Measurements from ENCODE around the gene NF2. TPM values are rescaled to one million over a fixed set of nuclear protein-coding genes. Genes with fewer than 3 reads are reported as not detected.

Gene NF2
- total and polyA plus RNA-seq, 2 experiments from 2014 or later: 14.4 to 54.5 TPM

DNA sequence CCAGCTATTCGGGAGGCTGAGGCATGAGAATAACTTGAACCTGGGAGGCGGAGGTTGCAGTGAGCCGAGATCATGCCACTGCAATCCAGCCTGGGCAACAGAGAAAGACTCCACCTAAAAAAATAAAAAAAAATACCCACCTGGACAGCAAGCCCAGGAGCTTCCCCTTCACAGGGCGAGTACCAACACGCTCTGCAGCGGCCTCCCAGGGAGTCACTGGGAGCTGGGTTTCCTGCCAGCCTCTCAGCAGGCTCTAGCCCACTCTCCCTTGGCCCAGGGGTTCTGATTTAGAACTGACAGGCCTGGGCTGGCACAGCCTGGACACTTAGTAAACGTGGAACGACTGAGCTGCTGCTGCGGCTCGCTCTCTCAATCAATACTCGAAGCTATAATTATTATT, 114.4 kb downstream of the NF2 start:
- no peak overlapping the region for H3K27ac Mint-ChIP-seq
- no peak for DNase-seq (ENCODE audit: low spot score)
- Histone ChIP-seq H3K4me2 (no peak overlapping the region), H3F3A (replicated peaks; ENCODE audit: low read depth) (0 out of 2 replicates have a peak, but pooled peaks cover 3% of the 10 kb centered on the region), H3K79me2 (replicated peaks; ENCODE audit: insufficient read depth) (no peaks in the 10 kb centered on the region), H3K27ac (ENCODE audit: low read depth) (no peak overlapping the region), H4K20me1 (replicated peaks; ENCODE audit: insufficient read depth) (no peaks in the 10 kb centered on the region), H3K27me3 (ENCODE audit: insufficient read depth) (peaks cover 54% of the 10 kb centered on the region), H3K9me2 (ENCODE audit: insufficient read depth) (no peaks in the 10 kb centered on the region), H3K4me1 (ENCODE audit: insufficient read depth) (no peaks in the 10 kb centered on the region; the same call in 1 of the 2 replicates), H3K4me3 (no peak overlapping the region), H3K36me3 (ENCODE audit: insufficient read depth) (no peaks in the 10 kb centered on the region), H2AFZ (no peak overlapping the region)
- H3K9me3 Mint-ChIP-seq: no peaks in the 10 kb centered on the region
- H3K4me1 Mint-ChIP-seq: peaks cover 13% of the 10 kb centered on the region; the same call in 2 of the 3 replicates
- TF ChIP-seq EZH2phosphoT487 (IDR thresholded peaks at IDR 0.05; ENCODE audit: unreplicated experiment): no peak
- H3K4me3 Mint-ChIP-seq: no peak overlapping the region
- H3K27me3 Mint-ChIP-seq (ENCODE audit: insufficient read depth, low read depth, poor library complexity): peaks cover 43% of the 10 kb centered on the region
- H3K36me3 Mint-ChIP-seq (ENCODE audit: low read depth): no peaks in the 10 kb centered on the region
- no peak for ATAC-seq

DNA sequence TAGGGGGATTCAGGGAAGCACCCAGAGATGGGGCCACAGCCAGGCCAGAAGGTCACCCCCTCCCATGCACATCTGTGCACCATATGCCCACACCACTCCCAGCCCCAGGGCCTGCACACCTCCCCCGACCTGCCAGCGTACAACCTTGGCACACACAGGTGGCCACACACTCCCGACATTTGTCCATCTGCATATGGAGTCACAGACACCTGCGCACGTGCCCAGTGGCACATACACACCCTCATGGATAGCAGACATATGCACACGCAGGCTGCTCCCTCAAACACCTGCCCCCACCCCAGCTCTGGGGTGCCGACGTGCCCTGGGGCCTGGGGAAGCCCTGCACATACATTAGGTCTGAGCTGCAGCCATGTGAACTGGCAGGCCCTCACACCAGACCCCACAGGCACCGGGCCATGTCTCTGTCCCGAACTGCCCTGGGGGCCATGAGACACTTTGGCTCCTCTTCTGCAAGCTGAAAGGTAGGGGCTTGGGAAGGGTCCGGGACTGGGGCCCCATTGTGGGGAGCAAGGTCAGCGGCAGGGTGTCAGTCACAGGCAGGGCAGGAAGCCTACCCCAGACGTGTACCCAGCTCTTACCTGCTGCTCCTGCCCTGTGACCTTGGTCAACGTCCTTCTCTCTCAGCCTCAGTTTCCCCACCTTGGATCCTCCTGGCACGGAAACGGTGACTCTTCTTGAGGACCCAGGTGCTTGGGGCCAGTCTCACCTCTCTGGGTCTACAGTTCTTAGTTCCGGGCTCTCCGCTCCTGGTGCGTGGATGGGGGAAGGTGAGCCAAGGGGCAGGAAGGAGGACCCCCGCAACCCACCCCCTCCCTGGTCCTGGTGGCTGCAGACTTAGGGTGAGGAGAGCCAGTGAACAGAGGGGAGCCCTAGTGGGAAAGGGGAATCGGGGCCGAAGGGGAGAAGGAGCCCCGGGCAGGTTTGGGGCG, 115.8 kb downstream of the NF2 start:
- no peak overlapping the region for H3K27ac Mint-ChIP-seq

DNA sequence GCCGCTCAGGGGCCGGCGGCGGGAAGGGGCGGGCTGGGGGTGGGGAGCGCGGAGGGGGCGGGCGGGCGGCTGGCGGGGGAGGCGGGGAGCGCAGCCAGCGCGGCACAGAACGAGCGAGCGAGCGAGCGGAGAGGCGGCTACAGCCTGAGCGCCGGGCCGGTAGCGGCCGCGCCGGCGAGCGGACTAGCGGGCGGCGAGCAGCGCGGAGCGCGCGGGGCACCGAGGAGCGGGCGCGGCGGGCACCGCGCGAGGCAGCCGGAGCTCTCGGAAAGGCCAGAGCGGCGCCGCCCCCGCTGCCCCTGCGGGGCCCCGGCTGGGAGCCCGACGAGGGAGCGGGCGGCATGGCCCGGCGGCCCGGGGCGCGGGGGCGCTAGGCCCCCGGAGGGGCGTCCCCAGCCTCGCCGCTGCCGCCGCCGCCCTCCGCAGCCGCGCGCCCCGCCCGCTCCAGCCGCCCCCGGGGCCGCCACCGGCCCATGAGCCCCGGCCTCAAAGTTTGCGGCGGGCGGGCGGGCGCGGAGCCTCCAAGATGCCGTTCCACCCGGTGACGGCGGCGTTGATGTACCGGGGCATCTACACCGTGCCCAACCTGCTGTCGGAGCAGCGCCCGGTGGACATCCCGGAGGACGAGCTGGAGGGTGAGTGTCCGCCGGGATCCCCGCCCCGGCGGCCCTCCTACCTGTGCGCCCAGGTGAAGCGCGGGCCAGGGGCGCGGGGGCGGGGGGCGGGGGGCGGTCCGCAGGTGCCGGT, 116.6 kb downstream of the NF2 start, which contains the start of gene CABP7:
Gene CABP7, plus strand, starts transcription at position 105 of the 747 bp plus-strand sequence. Its CDS starts 422 bp downstream, at position 527.
- peaks cover 54% of the 10 kb centered on the region for H3K27me3 ChIP-seq (ENCODE audit: insufficient read depth)
- Mint-ChIP-seq H3K9me3 (no peaks in the 10 kb centered on the region), H3K4me1 (peaks cover 10% of the 10 kb centered on the region; the same call in 2 of the 3 replicates), H3K27me3 (ENCODE audit: insufficient read depth, low read depth, poor library complexity) (peaks cover 46% of the 10 kb centered on the region), H3K36me3 (ENCODE audit: low read depth) (no peaks in the 10 kb centered on the region), H3K4me3 (peak within 1 kb of the TSS; percentile 57; the same call in 2 of the 3 replicates), H3K27ac (no peak within 1 kb of the TSS)
- no peaks in the 10 kb centered on the region for H4K20me1 ChIP-seq (replicated peaks; ENCODE audit: insufficient read depth)
- TF ChIP-seq EZH2 (IDR thresholded peaks at IDR 0.05; ENCODE audit: low read depth, unreplicated experiment) (peak; percentile 51), ZNF331 (CRISPR knock-in tag; IDR thresholded peaks at IDR 0.05; ENCODE audit: low read depth) (no peak), JUNB (IDR thresholded peaks at IDR 0.05; ENCODE audit: unreplicated experiment) (no peak)
- TF ChIP-seq, protein P1, sequence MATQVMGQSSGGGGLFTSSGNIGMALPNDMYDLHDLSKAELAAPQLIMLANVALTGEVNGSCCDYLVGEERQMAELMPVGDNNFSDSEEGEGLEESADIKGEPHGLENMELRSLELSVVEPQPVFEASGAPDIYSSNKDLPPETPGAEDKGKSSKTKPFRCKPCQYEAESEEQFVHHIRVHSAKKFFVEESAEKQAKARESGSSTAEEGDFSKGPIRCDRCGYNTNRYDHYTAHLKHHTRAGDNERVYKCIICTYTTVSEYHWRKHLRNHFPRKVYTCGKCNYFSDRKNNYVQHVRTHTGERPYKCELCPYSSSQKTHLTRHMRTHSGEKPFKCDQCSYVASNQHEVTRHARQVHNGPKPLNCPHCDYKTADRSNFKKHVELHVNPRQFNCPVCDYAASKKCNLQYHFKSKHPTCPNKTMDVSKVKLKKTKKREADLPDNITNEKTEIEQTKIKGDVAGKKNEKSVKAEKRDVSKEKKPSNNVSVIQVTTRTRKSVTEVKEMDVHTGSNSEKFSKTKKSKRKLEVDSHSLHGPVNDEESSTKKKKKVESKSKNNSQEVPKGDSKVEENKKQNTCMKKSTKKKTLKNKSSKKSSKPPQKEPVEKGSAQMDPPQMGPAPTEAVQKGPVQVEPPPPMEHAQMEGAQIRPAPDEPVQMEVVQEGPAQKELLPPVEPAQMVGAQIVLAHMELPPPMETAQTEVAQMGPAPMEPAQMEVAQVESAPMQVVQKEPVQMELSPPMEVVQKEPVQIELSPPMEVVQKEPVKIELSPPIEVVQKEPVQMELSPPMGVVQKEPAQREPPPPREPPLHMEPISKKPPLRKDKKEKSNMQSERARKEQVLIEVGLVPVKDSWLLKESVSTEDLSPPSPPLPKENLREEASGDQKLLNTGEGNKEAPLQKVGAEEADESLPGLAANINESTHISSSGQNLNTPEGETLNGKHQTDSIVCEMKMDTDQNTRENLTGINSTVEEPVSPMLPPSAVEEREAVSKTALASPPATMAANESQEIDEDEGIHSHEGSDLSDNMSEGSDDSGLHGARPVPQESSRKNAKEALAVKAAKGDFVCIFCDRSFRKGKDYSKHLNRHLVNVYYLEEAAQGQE (IDR thresholded peaks at IDR 0.05; ENCODE audit: unreplicated experiment): no peak
- no peak within 1 kb of the TSS for H3K27ac ChIP-seq (ENCODE audit: low read depth)
- DNase-seq (ENCODE audit: low spot score) (peak; percentile 42), ATAC-seq (peak; percentile 8; the same call in 2 of the 3 replicates)
- H3K9me2 ChIP-seq (ENCODE audit: insufficient read depth): no peaks in the 10 kb centered on the region
- H3K36me3 ChIP-seq (ENCODE audit: insufficient read depth): no peaks in the 10 kb centered on the region
- no peaks in the 10 kb centered on the region for H3K79me2 ChIP-seq (replicated peaks; ENCODE audit: insufficient read depth)
- no peaks in the 10 kb centered on the region; the same call in 1 of the 2 replicates for H3K4me1 ChIP-seq (ENCODE audit: insufficient read depth)
- 0 out of 2 replicates have a peak, but pooled peaks cover 3% of the 10 kb centered on the region for H3F3A ChIP-seq (replicated peaks; ENCODE audit: low read depth)
- H3K4me3 ChIP-seq: peak within 1 kb of the TSS; percentile 60
- H3K4me2 ChIP-seq: peak within 1 kb of the TSS; percentile 87
- H2AFZ ChIP-seq: peak within 1 kb of the TSS; percentile 72; the same call in 1 of the 2 replicates

More for the DNA sequence above, 115.8 kb downstream of the NF2 start:
- no peaks in the 10 kb centered on the region for H3K9me3 Mint-ChIP-seq
- no peaks in the 10 kb centered on the region for H3K79me2 ChIP-seq (replicated peaks; ENCODE audit: insufficient read depth)
- peaks cover 48% of the 10 kb centered on the region for H3K27me3 Mint-ChIP-seq (ENCODE audit: insufficient read depth, low read depth, poor library complexity)
- H3K4me2 ChIP-seq: peak overlapping the region; percentile 77
- H3K36me3 ChIP-seq (ENCODE audit: insufficient read depth): no peaks in the 10 kb centered on the region
- 0 out of 2 replicates have a peak, but pooled peaks cover 3% of the 10 kb centered on the region for H3F3A ChIP-seq (replicated peaks; ENCODE audit: low read depth)
- no peaks in the 10 kb centered on the region for H3K36me3 Mint-ChIP-seq (ENCODE audit: low read depth)
- no peaks in the 10 kb centered on the region for H4K20me1 ChIP-seq (replicated peaks; ENCODE audit: insufficient read depth)
- peak overlapping the region; percentile 56 for H3K4me3 ChIP-seq
- no peaks in the 10 kb centered on the region; the same call in 1 of the 2 replicates for H3K4me1 ChIP-seq (ENCODE audit: insufficient read depth)
- peaks cover 54% of the 10 kb centered on the region for H3K27me3 ChIP-seq (ENCODE audit: insufficient read depth)
- H3K4me3 Mint-ChIP-seq: peak overlapping the region; percentile 56; the same call in 2 of the 3 replicates
- no peak overlapping the region for H2AFZ ChIP-seq
- ATAC-seq: no peak
- H3K9me2 ChIP-seq (ENCODE audit: insufficient read depth): no peaks in the 10 kb centered on the region
- DNase-seq (ENCODE audit: low spot score): no peak
- TF ChIP-seq, protein P2, sequence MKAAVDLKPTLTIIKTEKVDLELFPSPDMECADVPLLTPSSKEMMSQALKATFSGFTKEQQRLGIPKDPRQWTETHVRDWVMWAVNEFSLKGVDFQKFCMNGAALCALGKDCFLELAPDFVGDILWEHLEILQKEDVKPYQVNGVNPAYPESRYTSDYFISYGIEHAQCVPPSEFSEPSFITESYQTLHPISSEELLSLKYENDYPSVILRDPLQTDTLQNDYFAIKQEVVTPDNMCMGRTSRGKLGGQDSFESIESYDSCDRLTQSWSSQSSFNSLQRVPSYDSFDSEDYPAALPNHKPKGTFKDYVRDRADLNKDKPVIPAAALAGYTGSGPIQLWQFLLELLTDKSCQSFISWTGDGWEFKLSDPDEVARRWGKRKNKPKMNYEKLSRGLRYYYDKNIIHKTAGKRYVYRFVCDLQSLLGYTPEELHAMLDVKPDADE (IDR thresholded peaks at IDR 0.05): no peak
- no peak for TF ChIP-seq NANOG (IDR thresholded peaks at IDR 0.05; ENCODE audit: borderline replicate concordance)
- peak; percentile 74 for TF ChIP-seq EZH2 (IDR thresholded peaks at IDR 0.05; ENCODE audit: low read depth, unreplicated experiment)
- TF ChIP-seq JUNB (IDR thresholded peaks at IDR 0.05; ENCODE audit: unreplicated experiment): no peak
- TF ChIP-seq POLR2AphosphoS5 (IDR thresholded peaks at IDR 0.05; ENCODE audit: low read depth): no peak
- no peak for TF ChIP-seq ZNF114 (CRISPR knock-in tag; IDR thresholded peaks at IDR 0.05)
- no peak for TF ChIP-seq EZH2phosphoT487 (IDR thresholded peaks at IDR 0.05; ENCODE audit: unreplicated experiment)
- H3K4me1 Mint-ChIP-seq: peaks cover 13% of the 10 kb centered on the region; the same call in 2 of the 3 replicates
- H3K27ac ChIP-seq (ENCODE audit: low read depth): no peak overlapping the region
